GM23248 (cell line): ENCODE measurements around the gene NFIA. TPM values are rescaled to one million over a fixed set of nuclear protein-coding genes. Genes with fewer than 3 reads are reported as not detected.

Experiments used
- DNase-seq: peaks from one replicate; pipeline ENCODE4 v3.0.0-alpha.2; 2015
- H2AFZ ChIP-seq: fragments of 200-600 bp; sonication (generic); 2 replicates; pipeline ENCODE4 v1.6.1; 2016; ENCODE audit warnings: antibody characterized with exemption
- H3F3A ChIP-seq: fragments of 200-600 bp; sonication (generic); 2 replicates; pipeline ENCODE4 v1.6.1; 2016; ENCODE audit warnings: mild to moderate bottlenecking, antibody characterized with exemption, mixed run types; ENCODE audit not compliant: insufficient read depth
- H3K27ac ChIP-seq: fragments of 200-600 bp; sonication (generic); 2 replicates; pipeline ENCODE4 v1.5.1; 2016; ENCODE audit warnings: mild to moderate bottlenecking
- H3K27me3 ChIP-seq: fragments of 200-600 bp; sonication (generic); replicated peaks from 2 replicates; pipeline ENCODE4 v1.6.1; 2016; ENCODE audit warnings: mild to moderate bottlenecking; ENCODE audit not compliant: insufficient read depth
- H3K36me3 ChIP-seq: fragments of 200-600 bp; sonication (generic); 2 replicates; pipeline ENCODE4 v1.6.1; 2016; ENCODE audit warnings: low read depth, mild to moderate bottlenecking
- H3K4me1 ChIP-seq: fragments of 200-600 bp; sonication (generic); 2 replicates; pipeline ENCODE4 v1.6.1; 2016; ENCODE audit warnings: mild to moderate bottlenecking; ENCODE audit not compliant: insufficient read depth
- H3K4me2 ChIP-seq: fragments of 200-600 bp; sonication (generic); one replicate; pipeline ENCODE4 v1.6.1; 2016; ENCODE audit warnings: mild to moderate bottlenecking; ENCODE audit not compliant: unreplicated experiment
- H3K4me3 ChIP-seq: fragments of 200-600 bp; sonication (generic); 2 replicates; pipeline ENCODE4 v1.5.1; 2016; ENCODE audit warnings: mild to moderate bottlenecking
- H3K79me2 ChIP-seq: fragments of 200-600 bp; sonication (generic); 2 replicates; pipeline ENCODE4 v1.6.1; 2016; ENCODE audit warnings: mild to moderate bottlenecking; ENCODE audit not compliant: insufficient read depth
- H3K9ac ChIP-seq: fragments of 200-600 bp; sonication (generic); 2 replicates; pipeline ENCODE4 v1.6.1; 2016; ENCODE audit warnings: mild to moderate bottlenecking
- H3K9me2 ChIP-seq: fragments of 200-600 bp; sonication (generic); 2 replicates; pipeline ENCODE4 v1.6.1; 2016; ENCODE audit warnings: mixed run types, mild to moderate bottlenecking, moderate library complexity; ENCODE audit not compliant: insufficient read depth
- H3K9me3 ChIP-seq: fragments of 200-600 bp; sonication (generic); one replicate; pipeline ENCODE4 v1.6.1; 2017; ENCODE audit warnings: low read depth
- H4K20me1 ChIP-seq: fragments of 200-600 bp; sonication (generic); 2 replicates; pipeline ENCODE4 v1.6.0; 2016; ENCODE audit not compliant: insufficient read depth
- EZH2 ChIP-seq: fragments of 200-600 bp; sonication (generic); IDR thresholded peaks from 2 replicates; pipeline ENCODE4 v1.6.1; 2018; ENCODE audit warnings: antibody characterized with exemption, mild to moderate bottlenecking; ENCODE audit not compliant: insufficient read depth, poor library complexity, severe bottlenecking
- EZH2phosphoT487 ChIP-seq: fragments of 200-600 bp; sonication (generic); IDR thresholded peaks from 2 replicates; pipeline ENCODE4 v1.6.1; 2018; ENCODE audit warnings: antibody characterized with exemption, moderate library complexity, mild to moderate bottlenecking, low read depth; ENCODE audit not compliant: insufficient read depth
- WGBS, 2 experiments: methylation state at CpG; one replicate each; pipeline ENCODE4 v1.1.6; 2015 to 2017; ENCODE audit warnings: low lambda C conversion rate in 2 of 2, low coverage in 1 of 2; ENCODE audit errors: missing lambda C conversion rate in 2 of 2; 5-methylcytosine and 5-hydroxymethylcytosine counted together
- in situ Hi-C: fragments of 300-500 bp; cut with MboI; formaldehyde crosslinking; loops from 2 replicates; pipeline ENCODE4 v1.15.0; 2020
- polyA plus RNA-seq: library from polyadenylated mRNA; unstranded; fragments of >200 nt; fragmentation: Nextera tagmentation; extraction: Ambion mirVana; gene quantifications from 2 replicates; pipeline ENCODE4 v1.2.1, GENCODE V29; 2016
- total RNA-seq: library from RNA; depleted of rRNA; stranded (reverse); fragments of >200 nt; shearing (Covaris generic); gene quantifications from 2 replicates; pipeline ENCODE4 v1.2.3, GENCODE V29; 2014

The NFIA gene
- total and polyA plus RNA-seq, 2 experiments from 2014 or later = 3.4 to 8.8 TPM

DNA sequence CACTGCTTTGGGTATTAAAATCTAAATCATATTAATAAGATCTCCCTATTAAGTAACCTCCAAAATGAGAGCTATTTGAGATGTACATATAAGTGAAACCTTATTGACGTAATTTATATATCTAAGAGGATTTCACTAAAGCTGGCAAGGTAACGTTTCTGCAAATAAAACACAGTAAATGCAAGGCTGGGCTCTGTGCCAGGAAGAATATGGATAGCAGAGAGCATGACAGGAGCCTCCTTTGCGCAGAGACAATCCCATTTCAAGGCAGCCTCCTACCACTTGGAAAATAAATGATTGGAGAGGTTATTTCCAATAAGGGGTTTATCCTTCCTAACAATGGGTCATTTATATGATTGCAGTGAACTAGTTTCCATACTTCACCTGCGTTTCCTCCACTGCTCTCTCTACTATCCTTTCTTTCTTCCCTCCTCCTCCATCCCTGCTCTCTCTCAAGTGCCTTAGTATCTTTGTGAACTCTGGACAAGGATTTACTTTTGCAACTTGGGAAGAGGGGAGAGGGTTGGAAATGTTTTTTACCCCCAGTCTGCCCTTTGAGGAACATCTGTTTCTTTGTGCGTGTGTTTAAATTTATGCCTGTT, 3.0 kb upstream of the NFIA start:
- H3K4me2 ChIP-seq = peak overlapping the region; percentile 85
- DNase-seq = peak; percentile 26
- no peaks in the 10 kb centered on the region for H3K9me2 ChIP-seq
- TF ChIP-seq EZH2phosphoT487 (no peak), EZH2 (no peak)
- peaks cover 35% of the 10 kb centered on the region for H3K4me1 ChIP-seq
- no peaks in the 10 kb centered on the region for H4K20me1 ChIP-seq
- H3F3A ChIP-seq = peaks cover 46% of the 10 kb centered on the region
- 40 to 42% methylated on average over 5 of the region's 5 CpGs for WGBS, 2 experiments
- no peak overlapping the region; the same call in 1 of the 2 replicates for H3K27ac ChIP-seq
- H3K79me2 ChIP-seq = 0 out of 2 replicates have a peak, but pooled peaks cover 3% of the 10 kb centered on the region
- H3K9me3 ChIP-seq = no peaks in the 10 kb centered on the region
- in situ Hi-C loops = no loop called here
- H3K27me3 ChIP-seq = no peaks in the 10 kb centered on the region
- no peaks in the 10 kb centered on the region for H3K36me3 ChIP-seq
- peak overlapping the region; percentile 87 for H2AFZ ChIP-seq
- no peak overlapping the region for H3K9ac ChIP-seq
- H3K4me3 ChIP-seq = peak overlapping the region; percentile 57

GRCh38 chr1:61079898-61080336, 2.4 kb upstream of the NFIA start:
- H3K27me3 ChIP-seq = no peaks in the 10 kb centered on the region
- WGBS, 2 experiments = 1% methylated on average over 14 of the region's 14 CpGs
- H3K4me1 ChIP-seq = peaks cover 39% of the 10 kb centered on the region
- H4K20me1 ChIP-seq = no peaks in the 10 kb centered on the region
- no peak for TF ChIP-seq EZH2phosphoT487
- H3K36me3 ChIP-seq = no peaks in the 10 kb centered on the region
- peak overlapping the region; percentile 85 for H3K4me2 ChIP-seq
- H3K4me3 ChIP-seq = peak overlapping the region; percentile 57
- H3F3A ChIP-seq = peaks cover 46% of the 10 kb centered on the region
- in situ Hi-C loops = no loop called here
- H3K9me2 ChIP-seq = no peaks in the 10 kb centered on the region
- DNase-seq = peak; percentile 83
- H3K9me3 ChIP-seq = no peaks in the 10 kb centered on the region
- peak overlapping the region; percentile 87 for H2AFZ ChIP-seq
- 0 out of 2 replicates have a peak, but pooled peaks cover 7% of the 10 kb centered on the region for H3K79me2 ChIP-seq
- 0 out of 2 replicates have a peak overlapping the region, but pooled peaks have one; percentile 3 for H3K9ac ChIP-seq
- no peak overlapping the region; the same call in 1 of the 2 replicates for H3K27ac ChIP-seq

- WGBS, 2 experiments = 12 to 15% methylated on average over 7 of the region's 7 CpGs
- no peak for DNase-seq
- TF ChIP-seq EZH2phosphoT487 (no peak), EZH2 (no peak)
- H3K9ac ChIP-seq = 0 out of 2 replicates have a peak overlapping the region, but pooled peaks have one; percentile 3
- peaks cover 39% of the 10 kb centered on the region for H3K4me1 ChIP-seq
- peak overlapping the region; percentile 87 for H2AFZ ChIP-seq
- H3K27ac ChIP-seq = no peak overlapping the region
- H4K20me1 ChIP-seq = no peaks in the 10 kb centered on the region
- in situ Hi-C loops = no loop called here
- no peaks in the 10 kb centered on the region for H3K9me3 ChIP-seq
- no peaks in the 10 kb centered on the region for H3K27me3 ChIP-seq
- H3K4me3 ChIP-seq = peak overlapping the region; percentile 57
- no peaks in the 10 kb centered on the region for H3K36me3 ChIP-seq
- H3F3A ChIP-seq = peaks cover 46% of the 10 kb centered on the region
- H3K9me2 ChIP-seq = no peaks in the 10 kb centered on the region
- peaks cover 13% of the 10 kb centered on the region for H3K79me2 ChIP-seq
- H3K4me2 ChIP-seq = peak overlapping the region; percentile 85
Measured at GRCh38 chr1:61080413-61081143, 1.8 kb upstream of the NFIA start.

DNA sequence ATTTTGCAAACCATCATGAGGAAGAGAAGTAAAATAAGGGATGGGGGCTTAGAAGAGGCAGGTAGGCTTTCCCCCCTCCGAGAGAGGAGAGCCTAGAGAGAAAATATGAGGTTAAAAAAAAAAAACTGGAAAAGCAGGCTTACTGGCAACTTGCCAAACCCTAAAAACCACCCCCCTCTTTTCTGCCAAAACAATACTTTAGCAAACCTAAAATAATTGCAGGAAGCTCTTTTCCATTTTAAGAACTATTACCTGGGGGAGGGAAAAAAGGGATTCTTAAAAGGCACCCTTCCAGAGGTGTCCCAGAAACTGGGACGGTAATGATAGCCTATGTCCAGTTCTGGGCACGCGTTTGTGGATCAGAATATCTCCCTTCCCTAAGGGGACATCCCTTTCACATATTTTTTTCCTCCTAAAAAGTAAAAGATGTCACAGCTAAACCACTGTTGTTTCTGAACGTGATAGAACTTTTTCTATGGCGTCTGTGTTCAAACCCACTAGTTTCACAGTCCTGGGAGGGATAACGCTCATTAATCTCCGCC, 1.1 kb upstream of the NFIA start:
- Histone ChIP-seq H3F3A (peaks cover 42% of the 10 kb centered on the region), H3K9ac (peak overlapping the region; percentile 52), H3K9me2 (no peaks in the 10 kb centered on the region), H3K79me2 (peaks cover 18% of the 10 kb centered on the region), H2AFZ (peak overlapping the region; percentile 87), H3K4me1 (peaks cover 39% of the 10 kb centered on the region), H3K9me3 (no peaks in the 10 kb centered on the region), H3K4me3 (peak overlapping the region; percentile 83), H3K36me3 (no peaks in the 10 kb centered on the region), H3K4me2 (peak overlapping the region; percentile 85), H4K20me1 (no peaks in the 10 kb centered on the region), H3K27me3 (no peaks in the 10 kb centered on the region), H3K27ac (no peak overlapping the region)
- 5 to 6% methylated on average over 8 of the region's 8 CpGs for WGBS, 2 experiments
- no peak for DNase-seq
- in situ Hi-C loops = no loop called here
- TF ChIP-seq EZH2 = no peak
- no peak for TF ChIP-seq EZH2phosphoT487
